HG03442 (cell line): ENCODE results near the gene PRC1.

Source experiments
- ATAC-seq: cut with Tn5 transposase; IDR thresholded peaks from one replicate; pipeline ENCODE4 v1.9.1; 2021; ENCODE audit warnings: mild to moderate bottlenecking, moderate library complexity; ENCODE audit not compliant: unreplicated experiment

Gene PRC1

GRCh38 chr15:90957031-90957790, 37.1 kb downstream of the PRC1 start:
- ATAC-seq, result no peak

- ATAC-seq, result no peak
These were observed 37.9 kb downstream of the PRC1 start for GRCh38 chr15:90956274-90957030.

GRCh38 chr15:90955624-90956273, 38.6 kb downstream of the PRC1 start:
- ATAC-seq, result no peak

- ATAC-seq, result peak; percentile 94
These were observed 39.4 kb downstream of the PRC1 start, which contains the start of gene RCCD1 for GRCh38 chr15:90954712-90955623. RCCD1 (plus strand) TSS chr15:90954884; CDS start chr15:90956735, 1,851 bp downstream.

GRCh38 chr15:90953947-90954711, 40.2 kb downstream of the PRC1 start:
- no peak for ATAC-seq

- no peak for ATAC-seq
These were observed 41.2 kb downstream of the PRC1 start for GRCh38 chr15:90952901-90953677.

- ATAC-seq, result no peak
These were observed 43.7 kb downstream of the PRC1 start for GRCh38 chr15:90950676-90951075.

- no peak for ATAC-seq
These were observed 44.2 kb downstream of the PRC1 start for GRCh38 chr15:90949979-90950675.

GRCh38 chr15:90948506-90948905, 45.8 kb downstream of the PRC1 start:
- no peak for ATAC-seq

- no peak for ATAC-seq
These were observed 46.6 kb downstream of the PRC1 start for GRCh38 chr15:90947577-90948357.

- ATAC-seq, result no peak
These were observed 47.3 kb downstream of the PRC1 start for GRCh38 chr15:90946941-90947576.

- no peak for ATAC-seq
These were observed 47.8 kb downstream of the PRC1 start for GRCh38 chr15:90946538-90946937.

GRCh38 chr15:90945091-90945490, 49.2 kb downstream of the PRC1 start:
- ATAC-seq, result no peak

- no peak for ATAC-seq
These were observed 51.8 kb downstream of the PRC1 start for GRCh38 chr15:90942354-90943120.

- ATAC-seq, result no peak
These were observed 53.3 kb downstream of the PRC1 start for GRCh38 chr15:90941038-90941437.

- no peak for ATAC-seq
These were observed 54.6 kb downstream of the PRC1 start for GRCh38 chr15:90939756-90940155.

- no peak for ATAC-seq
These were observed 56.1 kb downstream of the PRC1 start for GRCh38 chr15:90938261-90938660.
